COLO829 (cell line): ENCODE results near the gene MAMDC4.
"Not testable (repeated sequence)": the region's sequence is repeated elsewhere in the genome, so short reads cannot be mapped to it uniquely, and the experiment has no call there.

Experiments used
- DNase-seq: peaks from one replicate; pipeline ENCODE4 v3.0.0; 2012; ENCODE audit warnings: low spot score

The MAMDC4 gene

GRCh38 chr9:136839229-136840139 is 12.7 kb upstream of the MAMDC4 start:
- DNase-seq, result no peak

- DNase-seq, result no peak
Observed at GRCh38 chr9:136840140-136840876, 11.8 kb upstream of the MAMDC4 start.

GRCh38 chr9:136840877-136841645 is 11.1 kb upstream of the MAMDC4 start:
- peak; percentile 23 for DNase-seq

GRCh38 chr9:136841646-136842379 is 10.3 kb upstream of the MAMDC4 start:
- DNase-seq, result not testable (repeated sequence)

GRCh38 chr9:136842380-136842948 is 9.7 kb upstream of the MAMDC4 start, which contains the start of gene AJM1:
AJM1 (plus strand) TSS chr9:136842478; CDS start chr9:136844415, 1,937 bp downstream.
- DNase-seq, result peak; percentile 62

GRCh38 chr9:136843159-136843800 is 8.9 kb upstream of the MAMDC4 start:
- DNase-seq, result not testable (repeated sequence)

GRCh38 chr9:136843801-136844740 is 8.1 kb upstream of the MAMDC4 start:
- not testable (repeated sequence) for DNase-seq

- DNase-seq, result no peak
Observed at GRCh38 chr9:136844761-136845464, 7.2 kb upstream of the MAMDC4 start.

GRCh38 chr9:136845465-136846260 is 6.5 kb upstream of the MAMDC4 start:
- DNase-seq, result no peak

GRCh38 chr9:136846376-136847087 is 5.6 kb upstream of the MAMDC4 start:
- DNase-seq, result no peak

GRCh38 chr9:136847088-136847825 is 4.9 kb upstream of the MAMDC4 start:
- no peak for DNase-seq

- peak; percentile 77 for DNase-seq
Observed at GRCh38 chr9:136847826-136848392, 4.2 kb upstream of the MAMDC4 start.

- peak; percentile 20 for DNase-seq
Observed at GRCh38 chr9:136848393-136849037, 3.6 kb upstream of the MAMDC4 start.

- peak; percentile 97 for DNase-seq
Observed at GRCh38 chr9:136849038-136849959, 2.8 kb upstream of the MAMDC4 start, which contains the start of gene PHPT1. PHPT1 (plus strand) TSS chr9:136849409; CDS start chr9:136849431, 22 bp downstream.
